Spleen (tissue), 7 donors: ENCODE measurements around the gene ANKRD29.

Experiments used
- CTCF ChIP-seq, 11 experiments: fragments of 200-600 bp in 7 of 11; fragments of 450-650 bp in 4 of 11; sonication (generic) in 4 of 11; IDR thresholded peaks in 8 of 11; conservative IDR thresholded peaks in 3 of 11; 1 replicate in 7 of 11; 2 replicates in 4 of 11; pipeline versions ENCODE4 v1.4.0 to v1.8.0; 2016 to 2021; ENCODE audit warnings: antibody characterized with exemption in 11 of 11, inconsistent platforms in 4 of 11, mild to moderate bottlenecking in 1 of 11
- POLR2A ChIP-seq, 3 donors: fragments of 450-650 bp; IDR thresholded peaks; one replicate each; pipeline ENCODE4 v1.5.1; 2017; ENCODE audit warnings: antibody characterized with exemption in 3 of 3, mild to moderate bottlenecking in 1 of 3
- donor health status: DM: no; HTN: no; CAD: no; lungs with moderate emphysema.
- donor health status: DM: no; HTN: no; CAD: no.
- donor health status: DM: no; HTN: no; CAD: no.

DNA sequence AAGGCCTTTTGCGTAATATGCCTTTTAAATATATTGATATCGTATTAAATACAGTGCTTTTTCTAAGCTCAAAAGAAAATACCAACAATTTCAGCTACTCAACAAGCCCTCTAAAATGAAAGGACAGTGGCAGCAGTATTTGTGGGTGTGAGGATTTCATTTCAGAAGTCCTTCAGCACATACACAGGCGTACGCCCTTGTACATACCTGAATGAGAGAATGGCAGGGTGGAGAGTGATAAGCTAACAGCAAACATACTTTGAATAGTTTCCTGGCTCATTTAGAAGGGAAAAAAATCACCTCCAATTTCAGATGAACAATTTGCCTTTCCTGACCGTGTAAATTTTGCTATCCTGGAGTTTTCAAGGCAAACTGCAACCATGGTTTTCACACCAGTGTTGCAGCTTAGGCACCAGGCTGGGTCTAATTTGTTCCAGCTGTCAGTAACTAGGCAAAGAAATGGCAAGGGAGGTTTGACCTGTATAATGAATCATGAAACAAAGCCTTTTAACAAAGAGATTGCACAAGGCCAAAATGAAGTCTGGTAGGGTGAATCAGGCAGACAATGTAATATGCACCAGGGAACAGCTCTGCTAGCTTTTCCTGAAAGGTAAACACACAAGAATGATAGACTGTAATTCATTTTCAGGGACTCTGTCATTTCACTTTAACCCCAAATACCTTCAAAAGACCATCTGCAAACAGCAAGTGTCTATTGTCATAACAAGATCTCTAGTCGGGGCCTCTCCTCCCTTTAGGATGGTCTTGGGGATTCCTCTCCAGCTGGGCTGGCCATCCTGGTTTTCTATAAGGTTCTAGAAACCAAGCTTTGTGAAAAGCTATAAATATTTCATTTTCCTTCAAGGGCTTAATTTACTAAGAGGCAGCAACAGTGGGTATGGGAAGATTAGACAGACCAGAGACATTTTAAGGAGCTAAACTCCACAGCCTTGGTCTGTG lies 11.5 kb downstream of the ANKRD29 start:
- TF ChIP-seq CTCF (IDR thresholded peaks at IDR 0.05 in 8 of 11, conservative IDR thresholded peaks at IDR 0.05 in 3 of 11) (no peak), POLR2A (IDR thresholded peaks at IDR 0.05) (no peak)
